HL-60 (cell line): ENCODE data around the gene MS4A4E.

ENCODE experiments used
- GABPA ChIP-seq: IDR thresholded peaks from 2 replicates; pipeline ENCODE4 v1.6.1; 2012; ENCODE audit warnings: low read depth
- POLR2AphosphoS5 ChIP-seq: IDR thresholded peaks from 2 replicates; pipeline ENCODE4 v1.6.1; 2012; ENCODE audit warnings: low read depth
- TF ChIP-seq, protein P1 (sequence below): IDR thresholded peaks from one replicate; pipeline ENCODE4 v1.5.1; 2011; ENCODE audit warnings: low read length, control low read depth, inconsistent platforms; ENCODE audit not compliant: insufficient read depth
- TF ChIP-seq, protein P2 (sequence below): IDR thresholded peaks from 2 replicates; pipeline ENCODE4 v1.6.1; 2012; ENCODE audit warnings: low read depth; ENCODE audit not compliant: insufficient replicate concordance

DNA sequence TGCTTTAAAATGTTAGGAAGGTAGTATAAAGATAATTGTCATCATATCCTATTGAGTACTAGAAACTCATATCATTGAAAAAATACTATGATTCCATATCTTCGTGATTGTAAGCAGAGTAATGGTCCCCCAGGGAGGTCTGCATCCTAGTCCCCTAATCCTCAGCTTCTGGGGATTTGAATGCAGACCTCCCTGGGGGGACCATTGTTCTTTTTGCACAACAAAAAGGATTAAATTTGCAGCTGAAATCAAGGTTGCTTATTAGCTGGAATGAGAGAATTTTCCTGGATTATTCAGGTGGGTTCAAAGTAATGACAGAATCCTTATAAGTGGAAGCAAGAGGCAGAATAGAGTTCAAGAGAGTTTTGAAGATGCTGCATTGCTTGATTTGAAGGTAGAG is 34.0 kb downstream of the MS4A4E start:
- TF ChIP-seq, protein P1, sequence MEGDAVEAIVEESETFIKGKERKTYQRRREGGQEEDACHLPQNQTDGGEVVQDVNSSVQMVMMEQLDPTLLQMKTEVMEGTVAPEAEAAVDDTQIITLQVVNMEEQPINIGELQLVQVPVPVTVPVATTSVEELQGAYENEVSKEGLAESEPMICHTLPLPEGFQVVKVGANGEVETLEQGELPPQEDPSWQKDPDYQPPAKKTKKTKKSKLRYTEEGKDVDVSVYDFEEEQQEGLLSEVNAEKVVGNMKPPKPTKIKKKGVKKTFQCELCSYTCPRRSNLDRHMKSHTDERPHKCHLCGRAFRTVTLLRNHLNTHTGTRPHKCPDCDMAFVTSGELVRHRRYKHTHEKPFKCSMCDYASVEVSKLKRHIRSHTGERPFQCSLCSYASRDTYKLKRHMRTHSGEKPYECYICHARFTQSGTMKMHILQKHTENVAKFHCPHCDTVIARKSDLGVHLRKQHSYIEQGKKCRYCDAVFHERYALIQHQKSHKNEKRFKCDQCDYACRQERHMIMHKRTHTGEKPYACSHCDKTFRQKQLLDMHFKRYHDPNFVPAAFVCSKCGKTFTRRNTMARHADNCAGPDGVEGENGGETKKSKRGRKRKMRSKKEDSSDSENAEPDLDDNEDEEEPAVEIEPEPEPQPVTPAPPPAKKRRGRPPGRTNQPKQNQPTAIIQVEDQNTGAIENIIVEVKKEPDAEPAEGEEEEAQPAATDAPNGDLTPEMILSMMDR, result no peak
- TF ChIP-seq, protein P2, sequence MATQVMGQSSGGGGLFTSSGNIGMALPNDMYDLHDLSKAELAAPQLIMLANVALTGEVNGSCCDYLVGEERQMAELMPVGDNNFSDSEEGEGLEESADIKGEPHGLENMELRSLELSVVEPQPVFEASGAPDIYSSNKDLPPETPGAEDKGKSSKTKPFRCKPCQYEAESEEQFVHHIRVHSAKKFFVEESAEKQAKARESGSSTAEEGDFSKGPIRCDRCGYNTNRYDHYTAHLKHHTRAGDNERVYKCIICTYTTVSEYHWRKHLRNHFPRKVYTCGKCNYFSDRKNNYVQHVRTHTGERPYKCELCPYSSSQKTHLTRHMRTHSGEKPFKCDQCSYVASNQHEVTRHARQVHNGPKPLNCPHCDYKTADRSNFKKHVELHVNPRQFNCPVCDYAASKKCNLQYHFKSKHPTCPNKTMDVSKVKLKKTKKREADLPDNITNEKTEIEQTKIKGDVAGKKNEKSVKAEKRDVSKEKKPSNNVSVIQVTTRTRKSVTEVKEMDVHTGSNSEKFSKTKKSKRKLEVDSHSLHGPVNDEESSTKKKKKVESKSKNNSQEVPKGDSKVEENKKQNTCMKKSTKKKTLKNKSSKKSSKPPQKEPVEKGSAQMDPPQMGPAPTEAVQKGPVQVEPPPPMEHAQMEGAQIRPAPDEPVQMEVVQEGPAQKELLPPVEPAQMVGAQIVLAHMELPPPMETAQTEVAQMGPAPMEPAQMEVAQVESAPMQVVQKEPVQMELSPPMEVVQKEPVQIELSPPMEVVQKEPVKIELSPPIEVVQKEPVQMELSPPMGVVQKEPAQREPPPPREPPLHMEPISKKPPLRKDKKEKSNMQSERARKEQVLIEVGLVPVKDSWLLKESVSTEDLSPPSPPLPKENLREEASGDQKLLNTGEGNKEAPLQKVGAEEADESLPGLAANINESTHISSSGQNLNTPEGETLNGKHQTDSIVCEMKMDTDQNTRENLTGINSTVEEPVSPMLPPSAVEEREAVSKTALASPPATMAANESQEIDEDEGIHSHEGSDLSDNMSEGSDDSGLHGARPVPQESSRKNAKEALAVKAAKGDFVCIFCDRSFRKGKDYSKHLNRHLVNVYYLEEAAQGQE, result no peak
- TF ChIP-seq GABPA (no peak), POLR2AphosphoS5 (no peak)
